Stimulated activated CD4-positive, alpha-beta T cell treated with anti-CD3 and anti-CD28 coated beads, TNF-alpha, amount 100 ng/mL, for 24 hours (primary cell): ENCODE data around the gene ZNF483.
A peak's percentile ranks its signal among the peaks of the same experiment; 100 is the strongest.
"Not testable (repeated sequence)": the region's sequence is repeated elsewhere in the genome, so short reads cannot be mapped to it uniquely, and the experiment has no call there.

Experiments
- DNase-seq, 3 experiments: peaks; one replicate each; pipeline ENCODE4 v3.0.0-alpha.2; 2020; ENCODE audit warnings: low read depth in 3 of 3

Gene ZNF483

DNA sequence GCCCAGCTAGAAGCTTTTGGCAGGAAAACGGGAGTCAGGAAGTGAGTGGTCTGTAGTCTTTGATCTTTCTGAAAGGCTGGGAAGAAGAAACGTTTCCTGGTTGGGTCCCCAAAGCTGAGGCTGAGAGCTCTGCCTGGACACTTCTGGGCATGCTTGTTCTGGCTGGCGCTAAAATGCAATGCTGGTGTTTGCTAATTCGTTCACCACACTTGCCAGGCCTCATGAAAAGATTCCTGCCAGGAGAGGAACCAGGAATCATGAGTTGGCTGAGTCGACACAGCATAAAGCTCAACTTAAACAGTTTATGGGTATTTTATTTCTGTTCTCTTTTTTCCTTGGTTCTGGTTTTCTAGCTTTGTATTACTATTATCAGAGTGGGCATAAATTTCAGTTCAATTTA lies 85.2 kb downstream of the ZNF483 start:
- DNase-seq: no peak

GRCh38 chr9:111610845-111611244 lies 85.9 kb downstream of the ZNF483 start:
- no peak for DNase-seq

- DNase-seq: no peak
Observed at GRCh38 chr9:111613436-111614040, 88.6 kb downstream of the ZNF483 start.

DNA sequence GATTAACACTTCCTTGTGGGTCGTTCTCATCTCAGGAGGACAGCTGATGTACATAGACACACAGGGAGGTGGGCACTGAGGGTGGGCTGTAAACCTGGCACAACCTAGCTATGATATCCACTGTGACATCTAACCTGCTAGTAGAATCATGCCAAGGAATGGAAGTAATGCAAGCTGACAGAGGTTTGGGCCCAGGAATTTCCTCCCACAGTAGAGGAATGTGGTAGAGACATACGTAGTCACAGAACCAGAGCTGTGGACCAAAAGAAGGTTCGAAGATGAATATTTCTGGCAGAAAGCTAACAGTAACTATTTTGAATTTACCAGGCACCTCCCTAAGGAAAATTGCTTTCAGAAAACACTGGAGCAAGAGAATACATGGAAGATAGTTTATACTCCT lies 90.9 kb downstream of the ZNF483 start:
- DNase-seq: no peak

- DNase-seq: not testable (repeated sequence)
Observed at GRCh38 chr9:111617349-111617748, 92.4 kb downstream of the ZNF483 start.

GRCh38 chr9:111621895-111622480 lies 97.0 kb downstream of the ZNF483 start:
- peak in 1 of 3 experiments; percentile 32 for DNase-seq

GRCh38 chr9:111622626-111623025 lies 97.6 kb downstream of the ZNF483 start:
- DNase-seq: no peak
